G401 (cell line): ENCODE data around the gene SMARCC2. TPM values are rescaled to one million over a fixed set of nuclear protein-coding genes. Genes with fewer than 3 reads are reported as not detected.
A peak's percentile ranks its signal among the peaks of the same experiment; 100 is the strongest.
"Not testable (repeated sequence)": the region's sequence is repeated elsewhere in the genome, so short reads cannot be mapped to it uniquely, and the experiment has no call there.

Experiments
- DNase-seq: peaks from one replicate; pipeline ENCODE4 v3.0.0-alpha.2; 2015; ENCODE audit warnings: low spot score
- in situ Hi-C: cut with HindIII; loops from 2 replicates; pipeline ENCODE4 v1.10.0; 2016; ENCODE audit warnings: low sequenced_read_pairs, mixed read lengths
- total RNA-seq: library from RNA; depleted of rRNA; stranded (reverse); fragments of >200 nt; shearing (Covaris generic); gene quantifications from 2 replicates; pipeline ENCODE4 v1.2.3, GENCODE V29; 2014

SMARCC2 gene
- total RNA-seq, 1 experiment from 2014 or later, result 18.4 TPM

DNA sequence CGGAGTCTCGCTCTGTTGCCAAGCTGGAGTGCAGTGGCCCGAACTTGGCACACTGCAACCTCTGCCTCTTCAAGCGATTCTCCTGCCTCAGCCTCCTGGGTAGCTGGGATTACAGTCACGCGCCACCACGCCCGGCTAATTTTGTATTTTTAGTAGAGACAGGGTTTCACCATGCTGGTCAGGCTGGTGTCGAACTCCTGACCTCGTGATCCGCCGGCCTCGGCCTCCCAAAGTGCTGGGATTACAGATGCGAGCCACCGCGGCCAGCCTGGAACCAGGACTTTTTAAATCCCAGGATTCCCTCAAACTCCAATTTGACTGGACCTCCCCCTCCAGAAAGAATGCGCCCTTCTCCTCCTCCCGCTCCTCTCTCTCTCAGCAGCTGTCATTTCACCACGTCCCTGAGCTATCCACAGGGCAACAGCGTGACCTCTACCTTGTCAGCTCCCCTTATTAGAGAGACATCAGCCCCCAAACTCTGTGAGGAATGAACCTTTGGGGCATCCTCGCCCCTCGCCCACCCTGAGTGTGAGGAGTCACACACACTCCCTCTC lies 59.3 kb downstream of the SMARCC2 start:
- in situ Hi-C loops, result no loop called here
- DNase-seq, result no peak

DNA sequence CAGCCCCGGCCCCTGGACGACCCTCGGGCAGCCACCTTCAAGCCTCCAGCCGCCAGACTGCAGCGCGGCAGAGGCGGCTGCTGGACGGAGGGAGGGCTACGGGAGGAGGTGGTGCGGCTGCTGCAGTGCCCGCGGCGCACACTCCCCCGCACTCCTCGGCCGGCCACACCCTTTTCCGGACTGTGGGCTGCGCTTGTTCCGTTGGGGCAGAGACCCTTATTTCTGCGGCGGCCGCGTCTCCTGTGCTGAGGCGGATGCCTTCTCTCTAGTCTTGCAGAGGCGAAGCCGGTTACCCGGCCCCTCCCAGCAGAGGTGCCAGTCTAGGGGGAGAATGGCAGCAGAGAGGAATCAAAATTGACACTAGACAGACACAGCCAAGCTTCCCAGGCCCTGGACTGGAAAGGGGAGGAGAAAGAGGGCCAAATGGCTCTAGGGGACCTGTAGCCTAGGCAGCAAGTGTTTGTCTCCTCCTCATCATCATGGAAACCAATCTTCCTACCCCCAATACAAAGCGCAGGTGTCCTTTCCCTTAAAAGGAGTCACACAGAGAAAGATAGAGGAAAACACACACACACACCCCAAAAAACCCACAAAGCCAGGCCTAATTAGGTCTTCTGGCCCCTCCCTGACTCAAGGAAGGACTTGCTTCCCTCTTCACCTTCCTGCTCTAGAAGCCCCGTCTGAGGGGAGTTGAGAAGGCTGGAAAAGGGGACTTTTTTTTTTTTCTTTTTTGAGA lies 59.9 kb downstream of the SMARCC2 start:
- in situ Hi-C loops, result no loop called here
- peak; percentile 33 for DNase-seq

DNA sequence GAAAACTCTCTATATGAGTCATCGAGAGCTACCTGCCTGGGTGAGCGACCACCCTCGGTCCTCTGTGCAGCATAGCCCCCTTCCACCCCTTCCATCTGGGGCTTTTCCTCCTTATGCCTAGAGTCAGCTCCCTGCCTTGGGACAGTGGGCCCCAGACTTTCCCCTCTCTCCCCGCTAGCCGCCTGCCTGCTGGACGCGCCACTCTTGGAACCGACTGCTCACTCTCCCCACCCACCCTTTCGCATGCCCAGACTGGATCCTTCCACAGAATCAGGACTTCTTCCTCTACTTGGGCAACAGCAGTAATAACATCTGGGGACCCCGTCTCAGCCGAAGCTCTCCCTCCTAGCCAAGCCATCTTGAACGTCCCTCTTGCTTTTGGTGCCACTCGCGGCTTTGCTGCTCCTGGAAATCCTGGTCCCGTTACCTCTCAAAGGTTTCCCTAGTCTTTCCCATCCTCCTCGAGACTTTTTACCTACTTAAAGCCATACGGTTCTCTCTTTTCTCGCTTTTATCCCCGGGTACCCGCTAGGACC lies 60.5 kb downstream of the SMARCC2 start:
- in situ Hi-C loops, result no loop called here
- DNase-seq, result peak; percentile 32

DNA sequence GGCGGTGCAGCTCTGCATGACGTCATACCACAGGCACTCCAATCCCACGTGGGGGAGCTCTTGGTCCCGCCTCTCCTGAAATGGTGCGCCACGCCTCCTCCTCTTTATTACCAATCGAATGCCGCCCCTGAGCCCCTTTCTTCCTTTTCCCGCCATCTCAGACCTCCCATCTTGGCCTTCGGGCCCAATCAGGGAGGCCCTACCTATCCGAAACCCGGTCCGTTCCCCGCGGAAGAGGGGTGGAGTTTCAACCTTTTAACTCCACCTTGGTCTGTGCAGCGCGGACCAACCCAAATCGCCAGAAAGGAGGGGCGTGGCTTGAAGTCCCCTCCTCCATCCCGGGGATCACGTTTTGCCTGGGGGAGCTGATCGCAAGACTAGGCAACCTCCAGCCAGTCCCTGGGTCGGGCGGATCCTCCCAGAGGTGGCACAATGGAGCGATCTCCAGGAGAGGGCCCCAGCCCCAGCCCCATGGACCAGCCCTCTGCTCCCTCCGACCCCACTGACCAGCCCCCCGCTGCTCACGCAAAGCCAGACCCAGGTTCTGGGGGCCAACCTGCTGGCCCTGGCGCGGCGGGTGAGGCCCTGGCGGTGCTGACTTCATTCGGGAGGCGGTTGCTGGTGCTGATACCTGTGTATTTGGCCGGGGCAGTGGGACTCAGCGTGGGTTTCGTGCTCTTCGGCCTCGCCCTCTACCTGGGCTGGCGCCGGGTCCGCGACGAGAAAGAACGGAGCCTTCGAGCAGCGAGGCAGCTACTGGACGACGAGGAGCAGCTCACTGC lies 61.2 kb downstream of the SMARCC2 start, which contains the start of gene ESYT1:
Gene ESYT1, plus strand, starts transcription at position 380 of the 782 bp plus-strand sequence. Its CDS starts 53 bp downstream, at position 433.
- in situ Hi-C loops, result no loop called here
- peak; percentile 100 for DNase-seq

GRCh38 chr12:56127485-56127887 lies 61.8 kb downstream of the SMARCC2 start:
- DNase-seq, result no peak
- in situ Hi-C loops, result no loop called here

- in situ Hi-C loops, result no loop called here
- DNase-seq, result no peak
Measured at GRCh38 chr12:56126732-56127239, 62.5 kb downstream of the SMARCC2 start.

DNA sequence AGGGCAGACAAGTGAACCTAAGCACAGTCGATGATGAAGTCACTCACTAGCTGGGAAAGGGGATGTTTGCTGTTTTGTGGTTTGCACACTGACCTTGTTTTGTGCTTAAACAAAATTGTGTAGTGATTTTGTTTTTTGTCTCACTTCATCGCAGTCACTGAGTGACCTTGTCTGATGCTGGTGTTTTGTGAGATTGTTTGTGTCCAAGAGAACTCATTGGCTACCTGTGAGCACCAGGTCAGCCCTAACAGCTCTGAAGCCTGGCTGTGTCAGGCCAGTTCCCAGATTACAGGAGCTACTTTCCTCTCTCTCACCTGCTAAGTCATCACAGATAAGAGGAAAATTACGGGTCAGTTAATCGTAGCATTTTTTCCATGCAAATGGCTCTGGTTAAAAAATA lies 65.2 kb downstream of the SMARCC2 start:
- in situ Hi-C loops, result no loop called here
- no peak for DNase-seq

GRCh38 chr12:56122637-56123036 lies 66.6 kb downstream of the SMARCC2 start:
- DNase-seq, result no peak
- in situ Hi-C loops, result no loop called here

DNA sequence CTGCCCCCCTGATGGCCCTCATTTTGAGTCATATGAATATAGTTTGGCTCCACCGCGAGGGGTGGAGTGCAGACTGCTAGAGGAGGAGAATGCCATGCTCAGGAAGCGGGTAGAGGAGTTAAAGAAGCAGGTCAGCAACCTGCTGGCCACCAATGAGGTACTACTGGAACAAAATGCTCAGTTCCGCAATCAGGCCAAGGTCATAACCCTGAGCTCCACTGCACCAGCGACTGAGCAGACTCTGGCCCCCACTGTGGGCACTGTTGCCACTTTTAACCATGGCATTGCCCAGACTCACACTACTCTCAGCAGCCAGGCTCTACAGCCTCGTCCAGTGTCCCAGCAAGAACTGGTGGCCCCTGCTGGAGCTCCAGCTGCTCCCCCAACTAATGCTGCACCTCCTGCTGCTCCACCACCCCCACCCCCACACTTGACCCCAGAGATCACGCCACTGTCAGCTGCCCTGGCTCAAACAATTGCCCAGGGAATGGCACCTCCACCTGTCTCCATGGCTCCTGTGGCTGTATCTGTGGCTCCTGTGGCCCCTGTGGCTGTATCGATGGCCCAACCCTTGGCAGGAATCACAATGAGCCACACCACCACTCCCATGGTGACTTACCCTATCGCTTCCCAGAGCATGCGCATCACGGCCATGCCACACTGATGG lies 67.9 kb downstream of the SMARCC2 start:
- in situ Hi-C loops, result no loop called here
- no peak for DNase-seq

DNA sequence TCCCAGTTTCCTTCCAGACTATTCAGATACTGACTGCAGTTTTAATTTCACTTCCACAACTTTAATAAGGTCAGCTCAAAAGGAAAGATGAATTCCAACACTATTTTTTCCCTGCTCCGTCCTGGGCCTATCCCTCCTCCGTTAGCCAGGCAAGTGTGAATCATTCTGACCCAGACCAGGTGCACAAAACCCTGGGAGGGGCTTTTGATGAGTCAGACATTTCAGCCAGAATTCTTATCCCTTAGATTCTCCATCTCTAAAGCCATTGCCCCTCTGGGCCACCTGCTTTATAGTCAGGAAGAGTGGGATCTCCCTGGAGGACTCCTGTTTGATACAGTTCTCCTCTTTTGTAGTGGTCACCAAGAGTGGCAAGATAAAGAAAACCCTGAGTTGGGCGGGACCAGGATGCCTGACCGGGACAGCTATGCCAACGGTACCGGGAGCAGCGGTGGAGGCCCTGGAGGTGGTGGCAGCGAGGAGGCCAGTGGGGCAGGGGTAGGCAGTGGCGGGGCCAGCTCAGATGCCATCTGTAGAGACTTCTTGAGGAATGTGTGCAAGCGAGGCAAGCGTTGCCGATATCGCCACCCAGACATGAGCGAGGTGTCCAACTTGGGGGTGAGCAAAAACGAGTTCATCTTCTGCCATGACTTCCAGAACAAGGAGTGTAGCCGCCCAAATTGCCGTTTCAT lies 69.0 kb downstream of the SMARCC2 start:
- DNase-seq, result no peak
- in situ Hi-C loops, result no loop called here

DNA sequence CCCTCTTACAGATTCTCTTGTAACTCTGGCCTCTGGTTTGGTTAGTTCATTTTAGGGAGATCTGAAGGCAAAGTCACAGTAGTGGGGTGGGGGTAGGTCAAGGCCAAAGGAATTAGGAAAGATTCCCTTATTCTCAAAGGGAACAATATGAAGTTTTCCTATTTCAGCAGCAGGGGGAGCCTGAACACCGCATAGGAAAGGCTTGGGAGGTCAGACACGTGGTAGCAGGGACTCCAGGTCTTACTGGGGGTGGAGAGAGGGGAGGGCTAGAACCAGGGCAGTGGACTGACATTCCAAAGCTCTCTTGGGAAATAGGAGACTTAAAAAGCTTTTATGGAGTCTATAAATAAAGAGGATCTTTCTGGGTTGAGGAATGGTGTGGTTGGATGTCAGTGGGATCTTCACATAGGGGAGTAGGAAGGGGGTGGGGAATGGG lies 69.9 kb downstream of the SMARCC2 start:
- in situ Hi-C loops, result loop anchor here (5.0 kb wide), 1 partner anchor 73 kb away; no protein-coding TSS in a partner anchor
- DNase-seq, result peak; percentile 83

- DNase-seq, result no peak
- in situ Hi-C loops, result loop anchor here (5.0 kb wide), 1 partner anchor 73 kb away; no protein-coding TSS in a partner anchor
Measured at GRCh38 chr12:56118688-56119357, 70.5 kb downstream of the SMARCC2 start.

DNA sequence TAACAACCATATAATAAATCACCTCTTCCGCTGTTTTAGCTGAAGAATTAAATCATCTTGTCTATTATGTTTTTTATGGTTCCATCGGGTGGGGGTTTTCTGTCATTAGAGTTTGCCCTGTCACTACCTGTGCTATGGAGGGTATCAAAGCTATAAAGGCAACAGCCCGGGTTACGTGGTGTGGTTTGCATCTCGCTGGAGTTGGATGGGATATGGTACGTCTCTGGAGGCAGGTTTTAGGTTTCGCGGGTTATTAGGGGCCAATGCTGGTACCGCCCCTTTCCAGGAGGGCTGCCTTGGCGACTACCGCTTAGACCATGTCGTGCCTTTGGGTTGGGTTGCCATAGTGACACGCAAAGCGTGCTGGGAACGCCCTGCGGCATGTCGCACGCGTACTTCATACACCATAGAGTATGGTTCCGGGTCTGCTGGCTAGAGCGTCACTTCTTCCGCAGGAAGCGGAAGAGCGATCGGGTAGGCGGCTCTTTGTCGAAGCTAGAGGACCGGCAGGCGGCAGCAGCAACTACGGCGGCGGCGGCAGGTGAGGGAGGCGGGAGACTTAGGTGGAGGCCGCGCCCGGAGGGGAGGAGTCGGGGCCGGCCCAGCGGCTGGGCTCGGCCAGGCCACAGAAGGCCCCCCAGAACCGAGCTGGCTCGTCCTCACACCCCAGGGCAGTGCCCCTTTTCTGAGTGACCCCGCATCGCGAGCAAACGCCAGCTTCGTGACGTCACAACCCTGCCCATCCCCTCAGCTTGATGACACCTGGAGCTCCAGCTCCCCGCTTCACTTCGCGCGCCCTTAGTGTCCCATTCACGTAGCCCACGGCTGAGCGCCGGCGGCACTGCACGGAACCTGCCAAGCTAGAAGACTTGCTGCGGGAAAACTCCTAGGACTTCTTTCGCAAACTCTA lies 71.2 kb downstream of the SMARCC2 start, which contains the start of gene ZC3H10:
Gene ZC3H10, plus strand, starts transcription at position 489 of the 910 bp plus-strand sequence. CDS start 2,297 bp downstream, outside the sequence.
- peak; percentile 98 for DNase-seq
- in situ Hi-C loops, result loop anchor here (5.0 kb wide), 1 partner anchor 74 kb away; no protein-coding TSS in a partner anchor

GRCh38 chr12:56117082-56117706 lies 72.1 kb downstream of the SMARCC2 start:
- DNase-seq, result not testable (repeated sequence)
- in situ Hi-C loops, result loop anchor here (5.0 kb wide), 1 partner anchor 75 kb away; no protein-coding TSS in a partner anchor

- in situ Hi-C loops, result loop anchor here (5.0 kb wide), 1 partner anchor 76 kb away; no protein-coding TSS in a partner anchor
- DNase-seq, result peak; percentile 98
Measured at GRCh38 chr12:56116267-56117081, 72.8 kb downstream of the SMARCC2 start, which contains the start of gene RPL41. TSS of gene RPL41 (plus strand) at chr12:56116633.
